Measurements from ENCODE around the gene MAP2K7. TPM values are rescaled to one million over a fixed set of nuclear protein-coding genes. Genes with fewer than 3 reads are reported as not detected.

Gene MAP2K7
- total RNA-seq, 6 experiments from 2014 or later, result 21.7 to 25.8 (median 22.8) TPM

DNA sequence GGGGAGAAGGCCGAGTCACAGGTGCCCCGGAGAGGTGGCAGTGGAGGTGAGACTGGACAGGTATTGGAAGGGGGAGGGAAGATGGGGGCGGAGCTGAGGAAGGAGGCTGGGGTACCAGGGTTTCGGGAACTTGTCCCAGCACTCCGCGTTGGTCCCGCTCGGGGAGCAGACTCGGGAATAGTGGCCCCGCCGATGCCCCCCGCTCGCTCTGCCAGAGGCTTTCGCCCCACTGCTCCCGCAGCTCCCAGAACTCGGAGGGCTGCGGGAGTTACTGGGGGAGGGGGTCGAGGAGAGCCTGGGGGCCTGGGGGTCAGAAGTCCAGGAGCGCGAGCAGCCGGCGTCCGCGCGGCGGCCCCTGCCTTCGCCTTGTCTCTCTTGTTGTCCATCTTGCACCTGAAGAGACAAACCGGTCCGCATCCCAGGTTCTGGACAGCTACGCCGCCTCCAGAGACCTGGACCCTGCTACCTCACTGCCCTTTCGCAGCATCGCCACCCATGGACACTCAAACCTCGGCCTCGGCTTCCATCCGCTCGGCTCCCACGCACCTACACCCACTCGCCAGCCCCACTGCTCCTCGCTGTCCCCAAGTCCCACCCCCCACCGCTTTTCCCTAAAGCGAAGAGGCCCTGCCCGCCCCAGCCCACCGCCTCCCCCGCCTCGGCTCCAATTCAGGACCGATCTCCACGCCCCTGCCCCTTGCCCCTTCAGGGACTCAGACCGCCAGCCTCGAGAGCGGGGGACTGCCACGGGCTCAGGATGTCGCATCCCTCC, 30.2 kb upstream of the MAP2K7 start:
- no peak overlapping the region for H3K27ac Mint-ChIP-seq
- H3K4me3 Mint-ChIP-seq, result no peak overlapping the region
- H3K27me3 Mint-ChIP-seq (ENCODE audit: insufficient read depth), result peaks cover 22% of the 10 kb centered on the region
- no peaks in the 10 kb centered on the region for H3K36me3 Mint-ChIP-seq (ENCODE audit: low read depth)
- H3K9me3 Mint-ChIP-seq, result no peaks in the 10 kb centered on the region
- TF ChIP-seq, protein P1, sequence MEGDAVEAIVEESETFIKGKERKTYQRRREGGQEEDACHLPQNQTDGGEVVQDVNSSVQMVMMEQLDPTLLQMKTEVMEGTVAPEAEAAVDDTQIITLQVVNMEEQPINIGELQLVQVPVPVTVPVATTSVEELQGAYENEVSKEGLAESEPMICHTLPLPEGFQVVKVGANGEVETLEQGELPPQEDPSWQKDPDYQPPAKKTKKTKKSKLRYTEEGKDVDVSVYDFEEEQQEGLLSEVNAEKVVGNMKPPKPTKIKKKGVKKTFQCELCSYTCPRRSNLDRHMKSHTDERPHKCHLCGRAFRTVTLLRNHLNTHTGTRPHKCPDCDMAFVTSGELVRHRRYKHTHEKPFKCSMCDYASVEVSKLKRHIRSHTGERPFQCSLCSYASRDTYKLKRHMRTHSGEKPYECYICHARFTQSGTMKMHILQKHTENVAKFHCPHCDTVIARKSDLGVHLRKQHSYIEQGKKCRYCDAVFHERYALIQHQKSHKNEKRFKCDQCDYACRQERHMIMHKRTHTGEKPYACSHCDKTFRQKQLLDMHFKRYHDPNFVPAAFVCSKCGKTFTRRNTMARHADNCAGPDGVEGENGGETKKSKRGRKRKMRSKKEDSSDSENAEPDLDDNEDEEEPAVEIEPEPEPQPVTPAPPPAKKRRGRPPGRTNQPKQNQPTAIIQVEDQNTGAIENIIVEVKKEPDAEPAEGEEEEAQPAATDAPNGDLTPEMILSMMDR (IDR thresholded peaks at IDR 0.05), result no peak
- H3K4me1 Mint-ChIP-seq (ENCODE audit: low read depth), result peaks cover 18% of the 10 kb centered on the region
- DNase-seq, result no peak

DNA sequence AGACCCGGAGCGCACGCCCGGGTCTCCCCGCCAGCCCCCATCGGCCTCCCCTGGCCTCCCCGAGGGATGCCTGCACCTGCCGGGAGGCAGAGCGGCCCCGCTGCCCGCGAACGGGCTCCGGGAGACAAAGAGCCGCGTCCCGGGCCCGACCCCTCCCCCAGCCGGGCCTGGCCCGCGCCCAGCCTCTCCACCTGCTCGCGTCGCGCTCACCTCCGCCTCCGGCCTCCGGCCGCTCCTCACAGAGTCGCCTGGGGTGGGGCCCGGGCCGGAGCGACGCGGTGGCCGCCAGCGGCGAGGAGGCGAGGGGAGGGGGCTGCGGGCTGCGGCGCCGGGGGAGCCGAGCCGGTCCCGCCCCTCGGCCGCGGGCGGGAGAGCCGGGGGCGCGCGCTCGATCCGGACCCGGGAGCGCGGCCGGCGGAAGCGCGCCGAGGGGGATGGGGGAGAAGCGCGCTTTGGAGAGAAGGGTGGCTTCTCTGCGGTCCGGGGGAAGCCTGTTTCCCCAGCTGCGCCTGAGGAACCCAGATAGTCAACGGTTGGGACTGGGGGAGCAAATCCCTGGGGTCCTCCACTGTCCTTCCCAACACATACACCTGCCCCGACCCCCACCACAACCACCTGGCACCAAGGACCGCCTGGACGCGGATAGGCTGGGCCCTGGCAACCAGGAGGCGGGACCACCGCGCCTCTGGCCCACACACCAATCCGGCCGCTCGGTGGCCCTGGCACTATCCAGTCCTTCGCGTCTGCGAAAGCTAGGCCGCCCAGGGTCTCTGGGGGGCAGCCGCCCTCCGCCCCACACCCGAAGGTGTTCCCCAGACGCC, 29.4 kb upstream of the MAP2K7 start, which contains the start of gene PRR36:
Gene PRR36, minus strand, starts transcription at position 315 of the 821 bp plus-strand sequence. CDS start 701 bp downstream, outside the sequence.
- no peak within 1 kb of the TSS for H3K27ac Mint-ChIP-seq
- no peak within 1 kb of the TSS for H3K4me3 Mint-ChIP-seq
- TF ChIP-seq, protein P1 (IDR thresholded peaks at IDR 0.05), result no peak
- no peaks in the 10 kb centered on the region for H3K9me3 Mint-ChIP-seq
- peaks cover 18% of the 10 kb centered on the region for H3K4me1 Mint-ChIP-seq (ENCODE audit: low read depth)
- no peak for DNase-seq
- no peaks in the 10 kb centered on the region for H3K36me3 Mint-ChIP-seq (ENCODE audit: low read depth)
- peaks cover 22% of the 10 kb centered on the region for H3K27me3 Mint-ChIP-seq (ENCODE audit: insufficient read depth)

GRCh38 chr19:7874897-7875273, 28.8 kb upstream of the MAP2K7 start:
- TF ChIP-seq, protein P1 (IDR thresholded peaks at IDR 0.05), result no peak
- Mint-ChIP-seq H3K27ac (no peak overlapping the region), H3K4me3 (no peak overlapping the region), H3K9me3 (no peaks in the 10 kb centered on the region), H3K4me1 (ENCODE audit: low read depth) (peaks cover 18% of the 10 kb centered on the region), H3K36me3 (ENCODE audit: low read depth) (no peaks in the 10 kb centered on the region), H3K27me3 (ENCODE audit: insufficient read depth) (peaks cover 22% of the 10 kb centered on the region)
- no peak for DNase-seq

DNA sequence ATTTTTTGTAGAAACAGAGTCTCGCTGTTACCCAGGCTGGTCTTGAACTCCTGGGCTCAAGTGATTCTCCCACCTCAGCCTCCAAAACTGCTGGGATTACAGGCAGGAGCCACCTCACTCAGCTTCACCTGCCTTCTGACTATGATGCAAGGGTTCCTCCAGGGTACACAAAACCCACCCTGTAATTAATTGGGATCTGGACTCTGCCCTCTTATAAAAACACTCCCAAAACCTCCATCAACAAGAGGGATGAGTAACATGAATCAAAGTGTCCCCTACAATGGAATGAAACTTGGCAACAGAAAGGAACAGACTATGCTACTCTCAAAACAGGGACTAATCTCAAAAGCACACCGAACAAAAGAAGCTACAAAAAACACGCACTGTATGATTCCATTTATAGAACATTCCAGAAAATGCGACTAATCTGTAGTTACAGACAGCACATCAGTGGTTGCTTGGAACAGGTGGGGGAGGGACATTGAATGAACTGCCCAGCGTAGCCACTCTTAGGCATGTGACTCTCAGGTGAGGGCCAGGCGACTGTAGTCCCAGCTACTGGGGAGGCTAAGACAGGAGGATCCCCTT, 26.3 kb upstream of the MAP2K7 start:
- Mint-ChIP-seq H3K4me3 (no peak overlapping the region), H3K27ac (no peak overlapping the region)
- DNase-seq, result peak; percentile 17

More for the DNA sequence above, 26.3 kb upstream of the MAP2K7 start:
- H3K27me3 Mint-ChIP-seq (ENCODE audit: insufficient read depth), result peaks cover 19% of the 10 kb centered on the region
- H3K36me3 Mint-ChIP-seq (ENCODE audit: low read depth), result no peaks in the 10 kb centered on the region
- TF ChIP-seq, protein P1 (IDR thresholded peaks at IDR 0.05), result no peak
- peaks cover 7% of the 10 kb centered on the region for H3K4me1 Mint-ChIP-seq (ENCODE audit: low read depth)
- no peaks in the 10 kb centered on the region for H3K9me3 Mint-ChIP-seq
